Naive thymus-derived CD8-positive, alpha-beta T cell (primary cell): ENCODE results near the gene ZFHX3. TPM values are rescaled to one million over a fixed set of nuclear protein-coding genes. Genes with fewer than 3 reads are reported as not detected.
A peak's percentile ranks its signal among the peaks of the same experiment; 100 is the strongest.

Experiments used
- ATAC-seq, 2 donors: fragments of 150-1000 bp; cut with Tn5 transposase in 1 of 2; sonication (Bioruptor Pico), chemical (Tn5 transposase) in 1 of 2; 1 replicate in 1 of 2; 2 replicates in 1 of 2; pipeline ENCODE4 v1.10.0; 2021; ENCODE audit warnings: mild to moderate bottlenecking in 2 of 2, moderate library complexity in 2 of 2
- POLR2A ChIA-PET: fragments of 350-600 bp; sonication (Branson Sonifier 250); formaldehyde crosslinking; loops from one replicate; lab custom pipeline; 2021; ENCODE audit warnings: antibody characterized with exemption; lab: Charles Lee
- DNase-seq, 10 donors: peaks; one replicate each; pipeline versions ENCODE4 v3.0.0 to v3.0.0-alpha.2; 2020 to 2022
- H3K27ac Mint-ChIP-seq, 10 donors: one replicate each; pipeline ENCODE4 v1.8.0; 2020 to 2022; ENCODE audit warnings: mild to moderate bottlenecking in 10 of 10, mixed read lengths in 10 of 10, moderate library complexity in 4 of 10, inconsistent platforms in 1 of 10
- H3K27me3 Mint-ChIP-seq, 5 donors: one replicate each; pipeline ENCODE4 v1.8.0; 2021 to 2022; ENCODE audit warnings: mixed read lengths in 5 of 5
- H3K36me3 Mint-ChIP-seq, 3 donors: one replicate each; pipeline ENCODE4 v1.8.0; 2020 to 2022; ENCODE audit warnings: mixed read lengths in 3 of 3, mild to moderate bottlenecking in 2 of 3, inconsistent platforms in 1 of 3
- H3K4me1 Mint-ChIP-seq, 4 donors: one replicate each; pipeline ENCODE4 v1.8.0; 2021 to 2022; ENCODE audit warnings: mixed read lengths in 4 of 4
- H3K4me3 Mint-ChIP-seq, 10 donors: one replicate each; pipeline ENCODE4 v1.8.0; 2020 to 2022; ENCODE audit warnings: mild to moderate bottlenecking in 10 of 10, mixed read lengths in 10 of 10, moderate library complexity in 6 of 10, inconsistent platforms in 1 of 10
- H3K9me3 Mint-ChIP-seq, 9 donors: one replicate each; pipeline ENCODE4 v1.8.0; 2020 to 2022; ENCODE audit warnings: mixed read lengths in 9 of 9, mild to moderate bottlenecking in 3 of 9, inconsistent platforms in 1 of 9, moderate library complexity in 1 of 9
- polyA plus RNA-seq, 3 donors: library from polyadenylated mRNA; unstranded; fragments of 300-500 nt; fragmentation: Illumina TruSeq; gene quantifications; one replicate each; pipeline ENCODE4 v1.2.3, GENCODE V29; 2021
- total RNA-seq, 8 experiments: library from RNA in 2 of 8; stranded (reverse) in 2 of 8; gene quantifications; one replicate each; pipeline ENCODE4 v1.2.3 and lab custom pipeline; 2021 to 2026

ZFHX3 gene
- total and polyA plus RNA-seq, 5 experiments from 2014 or later: 0.05 to 0.38 (median 0.34) TPM; not detected in 2

DNA sequence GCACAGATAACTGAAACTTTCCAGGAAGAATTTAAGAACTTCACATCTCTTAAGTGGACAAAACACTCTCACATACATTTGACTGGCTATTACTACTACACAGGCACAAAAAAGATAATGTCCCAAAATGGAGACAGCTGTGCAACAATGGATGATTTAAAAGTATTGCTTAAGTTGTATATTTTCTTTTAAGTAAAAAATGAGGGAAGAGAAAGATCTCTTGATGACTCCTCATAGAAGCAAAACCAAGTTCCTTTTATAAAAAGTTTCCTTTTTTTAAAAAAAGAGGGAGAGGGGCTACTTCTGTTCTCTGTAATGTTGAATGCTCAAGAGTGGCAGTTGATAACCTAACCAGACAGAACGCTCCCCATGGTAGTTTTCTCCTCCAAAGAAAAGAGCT lies 195.5 kb downstream of the ZFHX3 start:
- POLR2A ChIA-PET: no interaction called here
- H3K36me3 Mint-ChIP-seq: peaks cover 0 to 4% (median 0%) of the 10 kb centered on the region in 3 donors

DNA sequence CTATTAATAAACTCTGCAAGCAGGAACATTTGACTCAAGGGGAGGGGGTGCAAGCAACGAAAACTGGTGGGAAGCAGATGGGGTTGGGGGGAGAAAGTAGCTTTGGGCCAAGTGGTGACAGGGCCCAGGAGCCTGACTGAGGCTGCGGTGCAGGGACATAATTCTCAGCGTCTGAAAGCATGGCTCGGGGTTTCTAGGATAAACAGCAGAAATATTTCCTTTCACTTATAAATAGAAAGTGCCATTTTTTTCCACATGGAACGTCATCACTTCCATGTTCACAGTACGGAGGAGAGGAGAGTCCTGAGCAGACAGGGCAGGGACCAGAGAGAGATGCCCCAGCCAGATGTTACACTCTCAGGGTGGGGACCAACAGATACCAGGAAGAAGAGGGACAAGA lies 197.1 kb downstream of the ZFHX3 start:
- Mint-ChIP-seq H3K27ac (no peak overlapping the region), H3K4me1 (peaks cover 0 to 27% (median 4%) of the 10 kb centered on the region in 4 donors), H3K4me3 (no peak overlapping the region), H3K27me3 (peaks cover 3 to 25% (median 14%) of the 10 kb centered on the region in 5 donors), H3K9me3 (no peaks in the 10 kb centered on the region), H3K36me3 (peaks cover 0 to 4% (median 0%) of the 10 kb centered on the region in 3 donors)
- POLR2A ChIA-PET: no interaction called here
- ATAC-seq (no peak), DNase-seq (no peak)

More for the DNA sequence above, 195.5 kb downstream of the ZFHX3 start:
- Mint-ChIP-seq H3K27me3 (peaks cover 3 to 13% (median 9%) of the 10 kb centered on the region in 5 donors), H3K27ac (no peak overlapping the region), H3K4me1 (peaks cover 0 to 20% (median 0%) of the 10 kb centered on the region in 4 donors), H3K4me3 (no peak overlapping the region), H3K9me3 (no peaks in the 10 kb centered on the region)
- ATAC-seq (no peak), DNase-seq (no peak)

DNA sequence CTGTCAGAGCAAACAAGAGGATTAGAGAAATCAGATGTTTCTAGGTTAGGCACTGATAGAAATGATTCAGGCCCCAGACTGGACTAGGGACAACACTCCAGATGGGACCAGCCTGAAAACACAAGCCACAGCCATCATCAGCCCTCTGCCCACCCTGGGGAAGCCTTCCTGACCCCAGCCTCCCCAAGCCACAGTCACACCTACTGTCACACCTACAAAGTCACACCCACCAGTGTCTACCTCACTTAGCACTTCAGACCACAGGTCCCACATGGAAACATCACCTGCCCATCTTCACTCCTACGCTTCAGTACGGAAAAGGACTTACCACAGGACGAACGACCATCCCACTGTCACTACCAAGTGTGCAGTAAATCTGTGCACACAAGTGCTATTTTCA lies 197.9 kb downstream of the ZFHX3 start:
- Mint-ChIP-seq H3K36me3 (peaks cover 0 to 4% (median 0%) of the 10 kb centered on the region in 3 donors), H3K27me3 (peaks cover 7 to 33% (median 19%) of the 10 kb centered on the region in 5 donors), H3K9me3 (peaks cover 0 to 2% (median 0%) of the 10 kb centered on the region in 9 donors), H3K4me1 (peaks cover 2 to 34% (median 10%) of the 10 kb centered on the region in 4 donors), H3K27ac (no peak overlapping the region), H3K4me3 (no peak overlapping the region)
- ATAC-seq (no peak), DNase-seq (no peak)
- POLR2A ChIA-PET: no interaction called here

DNA sequence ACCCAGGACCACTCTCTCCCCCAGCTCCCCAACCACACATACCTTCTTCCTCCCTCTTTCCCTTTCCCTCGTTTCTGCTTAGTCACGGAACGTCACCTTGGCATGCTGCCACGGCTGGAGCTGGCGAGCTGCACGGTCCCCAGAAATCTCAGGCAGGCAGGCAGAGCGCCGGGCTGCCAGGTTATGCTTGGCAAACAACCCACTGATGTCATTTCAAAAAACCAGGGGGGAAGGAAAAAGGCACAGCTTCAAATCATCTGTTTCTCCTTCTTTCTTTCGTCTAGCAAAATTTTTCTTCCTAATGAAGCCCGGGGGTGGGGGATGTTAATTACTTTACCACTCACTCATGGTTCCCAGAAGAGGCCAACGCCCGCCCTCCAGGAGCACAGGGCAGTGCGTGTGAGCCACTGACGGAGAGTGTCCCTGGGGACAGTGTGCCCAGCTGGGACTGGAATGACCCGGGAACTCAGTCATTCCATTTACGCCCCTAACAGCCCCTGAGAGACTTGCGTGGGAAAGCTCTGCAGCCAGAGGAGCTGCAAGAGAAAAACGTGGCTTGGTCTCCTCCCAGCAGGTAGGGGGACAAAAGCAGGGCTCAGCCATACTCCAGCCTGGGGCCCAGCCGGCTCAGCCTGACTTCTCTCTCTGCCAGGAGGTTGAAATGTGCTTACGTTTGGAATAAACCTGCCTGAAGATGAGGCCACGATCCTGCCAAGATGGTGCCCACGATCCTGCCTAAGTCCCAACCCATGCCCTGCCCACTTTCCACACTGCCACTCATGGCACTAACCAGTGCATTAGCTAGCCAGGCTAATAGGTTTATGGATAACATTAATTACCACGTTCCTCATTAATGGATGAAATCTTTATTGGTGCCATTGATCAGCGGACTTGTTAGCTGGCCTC lies 198.9 kb downstream of the ZFHX3 start:
- peaks cover 0 to 4% (median 0%) of the 10 kb centered on the region in 3 donors for H3K36me3 Mint-ChIP-seq
- no peak overlapping the region for H3K4me3 Mint-ChIP-seq
- no peak overlapping the region for H3K27ac Mint-ChIP-seq
- ATAC-seq (no peak), DNase-seq (no peak)
- POLR2A ChIA-PET: no interaction called here
- peaks cover 0 to 2% (median 0%) of the 10 kb centered on the region in 9 donors for H3K9me3 Mint-ChIP-seq
- H3K4me1 Mint-ChIP-seq: peaks cover 2 to 35% (median 20%) of the 10 kb centered on the region in 4 donors
- H3K27me3 Mint-ChIP-seq: peaks cover 7 to 39% (median 19%) of the 10 kb centered on the region in 5 donors

DNA sequence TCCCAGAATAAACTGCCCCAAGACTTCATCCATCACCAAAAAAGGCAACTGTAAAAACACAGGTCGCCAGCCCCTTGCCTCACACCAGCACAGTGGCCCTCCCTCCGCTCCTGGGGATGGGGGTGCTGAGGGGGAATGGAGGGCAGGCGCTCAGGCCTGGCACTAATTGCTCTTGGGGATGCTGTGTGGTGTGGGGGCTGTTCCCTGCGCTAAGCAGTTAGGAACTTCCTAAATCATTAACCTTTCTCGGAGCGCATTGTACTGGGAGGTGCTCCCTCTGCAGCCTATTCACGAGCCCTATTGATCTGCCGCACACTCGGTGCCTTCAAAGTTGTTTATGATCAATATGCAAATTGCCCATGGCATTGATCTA lies 199.9 kb downstream of the ZFHX3 start:
- peaks cover 0 to 2% (median 0%) of the 10 kb centered on the region in 9 donors for H3K9me3 Mint-ChIP-seq
- peaks cover 2 to 31% (median 22%) of the 10 kb centered on the region in 4 donors for H3K4me1 Mint-ChIP-seq
- H3K27ac Mint-ChIP-seq: no peak overlapping the region
- H3K36me3 Mint-ChIP-seq: peaks cover 0 to 4% (median 0%) of the 10 kb centered on the region in 3 donors
- peaks cover 7 to 39% (median 18%) of the 10 kb centered on the region in 5 donors for H3K27me3 Mint-ChIP-seq
- DNase-seq (no peak), ATAC-seq (no peak)
- POLR2A ChIA-PET: no interaction called here
- H3K4me3 Mint-ChIP-seq: no peak overlapping the region

DNA sequence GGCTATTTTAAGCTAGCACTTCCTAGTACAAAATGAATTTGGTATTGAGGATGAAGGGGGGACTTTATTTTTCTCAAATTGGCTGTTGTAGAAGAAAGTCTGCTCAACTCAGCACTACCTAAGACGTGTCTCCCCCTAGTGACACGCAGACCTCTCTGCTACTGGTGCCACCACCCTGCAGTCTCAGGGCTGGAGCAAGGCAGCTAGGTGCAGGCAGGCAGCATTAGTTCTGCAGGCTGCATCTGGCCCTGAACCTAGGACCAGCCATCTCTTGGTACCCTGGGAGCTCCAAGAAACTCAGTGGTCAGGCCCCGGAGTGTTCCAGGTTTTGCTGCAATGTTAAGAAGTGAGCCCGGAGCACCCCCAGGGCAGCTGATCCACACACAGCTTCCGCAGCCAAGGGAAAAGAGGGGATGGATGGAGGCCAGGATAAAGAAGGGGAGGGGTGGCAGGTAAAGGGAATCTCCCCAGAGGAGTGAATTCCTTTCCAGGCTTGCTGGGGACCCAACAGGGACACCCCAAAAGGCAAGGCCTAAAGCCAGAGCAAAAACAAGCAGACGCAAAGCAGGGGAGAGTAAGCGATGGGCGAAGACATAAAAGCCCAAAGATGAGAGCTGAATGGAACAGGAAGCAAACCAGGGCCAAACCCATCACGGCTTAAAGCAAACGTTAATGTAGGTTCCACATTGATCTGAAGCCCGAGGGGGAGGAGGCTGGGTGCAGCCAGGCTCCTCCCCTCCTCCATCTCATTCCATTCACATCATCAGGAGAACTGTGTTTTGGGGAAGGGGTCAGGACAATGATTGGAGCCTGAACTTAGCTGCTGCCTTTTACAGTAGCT lies 200.5 kb downstream of the ZFHX3 start:
- peaks cover 0 to 2% (median 0%) of the 10 kb centered on the region in 9 donors for H3K9me3 Mint-ChIP-seq
- H3K27ac Mint-ChIP-seq: peak overlapping the region in 1 of 10 donors; percentile 58
- H3K36me3 Mint-ChIP-seq: peaks cover 0 to 4% (median 0%) of the 10 kb centered on the region in 3 donors
- H3K4me1 Mint-ChIP-seq: peaks cover 2 to 31% (median 22%) of the 10 kb centered on the region in 4 donors
- POLR2A ChIA-PET: no interaction called here
- no peak overlapping the region for H3K4me3 Mint-ChIP-seq
- no peak for DNase-seq
- ATAC-seq: no peak
- peaks cover 7 to 39% (median 15%) of the 10 kb centered on the region in 5 donors for H3K27me3 Mint-ChIP-seq

DNA sequence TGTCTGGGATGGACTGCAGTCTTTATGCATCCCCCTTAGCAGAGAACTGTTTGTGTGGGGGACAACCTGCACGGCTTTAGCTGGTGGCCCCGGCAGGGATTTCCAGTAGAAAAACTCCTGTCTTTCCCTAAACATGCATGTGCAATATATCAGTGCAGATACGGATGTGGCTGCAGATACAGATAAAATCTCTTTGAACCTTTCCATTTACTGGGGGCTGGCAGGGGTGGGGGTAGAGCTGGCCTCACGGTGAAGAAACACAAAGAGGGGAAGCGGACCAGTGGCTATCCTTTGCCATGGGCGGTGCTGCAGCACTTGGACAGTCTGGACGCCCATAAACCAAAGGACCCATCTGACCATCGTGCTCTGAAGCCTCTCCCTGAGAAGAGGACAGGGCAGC lies 201.3 kb downstream of the ZFHX3 start:
- Mint-ChIP-seq H3K4me1 (peaks cover 2 to 31% (median 22%) of the 10 kb centered on the region in 4 donors), H3K27ac (no peak overlapping the region), H3K4me3 (no peak overlapping the region), H3K27me3 (peaks cover 7 to 39% (median 15%) of the 10 kb centered on the region in 5 donors), H3K36me3 (peaks cover 0 to 4% (median 0%) of the 10 kb centered on the region in 3 donors), H3K9me3 (peaks cover 0 to 2% (median 0%) of the 10 kb centered on the region in 9 donors)
- no peak for ATAC-seq
- DNase-seq: no peak
- POLR2A ChIA-PET: no interaction called here

DNA sequence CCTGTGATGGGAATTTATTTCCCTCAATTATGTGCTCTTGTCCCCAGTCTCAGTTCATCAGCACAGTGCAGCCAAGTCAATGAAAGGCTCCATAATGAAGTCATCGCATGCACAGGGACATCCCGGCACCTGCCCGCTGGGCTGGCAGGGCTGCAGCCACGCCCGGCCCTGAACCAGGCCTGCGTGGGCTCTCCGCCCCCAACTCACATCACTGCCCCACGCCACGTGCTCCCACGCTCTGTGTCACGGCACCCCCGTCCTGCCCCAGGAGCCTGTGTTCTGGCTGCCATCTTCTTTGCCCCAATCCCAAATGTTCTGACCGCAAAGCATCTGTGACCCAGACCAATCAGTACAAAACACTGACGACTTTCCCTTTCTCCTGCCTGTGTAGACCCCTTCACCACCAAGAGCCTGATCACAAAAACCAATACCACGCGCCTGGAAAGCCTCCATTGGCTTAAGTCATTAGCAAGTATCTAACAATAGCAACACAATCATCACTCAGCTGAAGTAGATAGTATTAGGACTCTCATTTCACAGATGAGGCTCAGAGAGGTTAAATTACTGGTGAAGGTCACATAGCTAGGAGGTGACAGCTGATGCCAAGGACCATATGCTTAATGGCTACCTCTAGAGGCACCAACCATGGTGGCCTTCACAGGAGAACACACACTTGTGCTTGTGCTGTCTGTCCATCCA lies 202.5 kb downstream of the ZFHX3 start:
- no peak for ATAC-seq
- H3K4me3 Mint-ChIP-seq: peak overlapping the region in 1 of 10 donors; percentile 20
- H3K4me1 Mint-ChIP-seq: peaks cover 2 to 31% (median 22%) of the 10 kb centered on the region in 4 donors
- peaks cover 0 to 2% (median 0%) of the 10 kb centered on the region in 9 donors for H3K9me3 Mint-ChIP-seq
- H3K27ac Mint-ChIP-seq: peak overlapping the region in 1 of 10 donors; percentile 19
- DNase-seq: no peak
- H3K27me3 Mint-ChIP-seq: peaks cover 7 to 39% (median 15%) of the 10 kb centered on the region in 5 donors
- H3K36me3 Mint-ChIP-seq: peaks cover 0 to 4% (median 0%) of the 10 kb centered on the region in 3 donors
- POLR2A ChIA-PET: no interaction called here

DNA sequence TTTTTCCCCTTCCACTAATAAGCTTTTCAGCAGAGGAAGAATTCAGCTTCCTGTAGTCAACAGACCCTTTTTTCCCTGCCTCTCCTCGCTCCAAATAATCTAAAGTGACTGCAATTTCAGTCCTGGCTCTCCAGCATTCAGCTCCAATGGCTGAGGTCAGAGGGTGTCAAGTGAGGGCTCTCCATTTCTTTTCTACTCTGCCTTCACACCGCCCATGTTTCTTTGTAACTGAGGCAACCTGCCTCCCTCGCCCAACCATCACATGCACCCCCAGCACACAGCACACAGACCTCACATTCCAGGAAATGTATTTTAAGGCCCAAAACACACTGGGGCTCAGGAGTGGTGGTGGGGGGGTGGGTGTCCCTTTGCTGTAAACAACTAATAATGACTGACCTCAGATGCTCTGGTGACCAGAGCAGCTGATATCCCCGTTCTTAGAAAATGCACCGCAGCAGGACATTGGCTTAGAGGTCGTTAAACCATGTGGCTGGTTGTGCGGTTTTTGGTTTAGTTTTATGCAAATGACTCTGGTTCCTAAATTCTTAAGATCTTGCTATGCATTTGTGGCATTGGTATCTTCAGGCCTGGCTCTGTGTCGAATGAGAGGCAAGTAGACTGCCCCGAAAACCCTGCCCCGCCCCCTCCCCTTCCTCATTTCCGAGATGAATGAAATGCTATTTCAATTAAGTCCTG lies 203.6 kb downstream of the ZFHX3 start:
- Mint-ChIP-seq H3K36me3 (no peaks in the 10 kb centered on the region), H3K27me3 (peaks cover 5 to 39% (median 17%) of the 10 kb centered on the region in 5 donors), H3K9me3 (peaks cover 0 to 2% (median 0%) of the 10 kb centered on the region in 9 donors), H3K4me1 (peaks cover 2 to 27% (median 22%) of the 10 kb centered on the region in 4 donors), H3K27ac (peak overlapping the region in 2 of 10 donors; percentile 1 to 66), H3K4me3 (peak overlapping the region in 1 of 10 donors; percentile 42)
- DNase-seq: no peak
- POLR2A ChIA-PET: no interaction called here
- ATAC-seq: no peak

DNA sequence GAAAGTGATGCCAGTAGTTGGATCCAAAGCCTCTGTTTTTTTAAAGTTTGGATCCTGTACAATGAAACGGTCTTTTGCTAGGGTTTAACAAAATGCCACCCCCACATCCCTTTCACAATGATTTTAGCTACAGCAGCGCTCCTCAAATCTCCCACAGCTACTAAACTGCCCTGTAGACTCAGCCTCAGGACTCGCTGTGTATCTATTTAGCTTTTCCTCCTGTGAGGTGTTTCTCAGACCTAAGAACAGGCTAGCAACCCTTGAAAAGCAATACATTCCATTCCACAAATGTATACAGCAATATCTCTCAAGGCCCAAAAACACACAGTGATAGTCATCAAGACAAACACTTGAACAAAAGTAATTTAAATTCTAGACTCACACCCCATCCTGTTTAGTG lies 206.4 kb downstream of the ZFHX3 start:
- no peak for ATAC-seq
- POLR2A ChIA-PET: no interaction called here
- H3K4me3 Mint-ChIP-seq: no peak overlapping the region
- no peaks in the 10 kb centered on the region for H3K36me3 Mint-ChIP-seq
- peaks cover 2 to 24% (median 22%) of the 10 kb centered on the region in 4 donors for H3K4me1 Mint-ChIP-seq
- H3K27ac Mint-ChIP-seq: no peak overlapping the region
- H3K27me3 Mint-ChIP-seq: peaks cover 5 to 21% (median 12%) of the 10 kb centered on the region in 5 donors
- DNase-seq: no peak
- peaks cover 0 to 2% (median 0%) of the 10 kb centered on the region in 9 donors for H3K9me3 Mint-ChIP-seq

DNA sequence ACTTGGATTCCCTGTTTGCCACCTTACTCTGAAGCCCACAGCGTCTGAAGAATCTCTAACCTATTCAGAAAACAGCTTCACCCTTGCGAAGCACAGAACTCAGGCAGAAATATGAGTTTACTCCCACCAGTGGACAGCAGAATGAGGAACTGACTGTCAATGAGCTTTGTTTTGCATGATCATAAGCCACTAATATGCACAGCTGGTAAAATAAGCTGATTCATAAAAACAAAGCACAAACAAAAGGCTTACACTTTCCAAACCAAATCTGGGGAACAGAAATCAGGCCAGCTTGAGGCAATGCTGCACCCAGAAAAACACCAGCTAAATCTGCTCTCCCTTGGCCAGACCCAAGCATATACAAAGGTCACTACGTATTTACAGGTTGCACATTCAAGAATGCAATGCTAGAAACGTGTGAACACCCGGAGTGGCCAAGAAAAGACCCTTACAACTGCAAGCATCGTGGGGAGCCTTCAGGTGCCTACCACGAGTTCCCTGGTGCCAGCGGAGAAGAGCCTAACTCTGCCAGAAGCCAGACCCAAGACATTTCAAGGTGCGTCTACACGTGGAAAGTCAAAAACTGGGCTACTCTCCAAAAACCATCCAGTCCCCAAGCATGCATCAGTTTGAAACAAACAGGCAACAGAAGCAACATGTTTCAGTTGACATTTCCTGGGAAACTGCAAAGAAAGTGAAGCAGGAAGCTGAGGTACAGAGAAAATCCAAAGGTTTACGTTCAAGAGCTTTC lies 207.1 kb downstream of the ZFHX3 start:
- no peak for DNase-seq
- Mint-ChIP-seq H3K27me3 (peaks cover 2 to 14% (median 7%) of the 10 kb centered on the region in 5 donors), H3K4me1 (peaks cover 2 to 19% (median 17%) of the 10 kb centered on the region in 4 donors), H3K36me3 (no peaks in the 10 kb centered on the region), H3K27ac (no peak overlapping the region), H3K9me3 (peaks cover 0 to 2% (median 0%) of the 10 kb centered on the region in 9 donors), H3K4me3 (peak overlapping the region in 1 of 10 donors; percentile 46)
- ATAC-seq: no peak
- POLR2A ChIA-PET: no interaction called here
